HAP-1 (cell line): ENCODE data around the gene SWAP70.

Experiments used
- DNase-seq, 2 experiments: peaks; one replicate each; pipeline ENCODE4 v3.0.0-alpha.2; 2016 to 2020; ENCODE audit warnings: low spot score in 2 of 2
- H3K27me3 ChIP-seq: fragments of 250-450 bp; sonication (Bioruptor Pico); 2 replicates; pipeline ENCODE4 v1.5.1; 2020; ENCODE audit warnings: low read depth, mild to moderate bottlenecking, moderate library complexity
- H3K36me3 ChIP-seq: fragments of 250-450 bp; sonication (Bioruptor Pico); replicated peaks from 2 replicates; pipeline ENCODE4 v1.5.1; 2020; ENCODE audit warnings: mild to moderate bottlenecking
- H3K4me1 ChIP-seq: fragments of 250-450 bp; sonication (Bioruptor Pico); 2 replicates; pipeline ENCODE4 v1.5.1; 2020; ENCODE audit warnings: mild to moderate bottlenecking
- H3K4me3 ChIP-seq: fragments of 250-450 bp; sonication (Bioruptor Pico); 2 replicates; pipeline ENCODE4 v1.5.1; 2020; ENCODE audit warnings: mild to moderate bottlenecking, moderate library complexity
- H3K9me3 ChIP-seq: fragments of 250-450 bp; sonication (Bioruptor Pico); 2 replicates; pipeline ENCODE4 v1.5.1; 2020; ENCODE audit warnings: mild to moderate bottlenecking, moderate library complexity
- in situ Hi-C: fragments of 300-500 bp; cut with MboI; formaldehyde crosslinking; loops from 3 replicates; pipeline ENCODE4 v1.14.3; 2020; ENCODE audit warnings: low sequenced_read_pairs, inconsistent platforms, mixed read lengths

Gene SWAP70

GRCh38 chr11:9629064-9629463, 34.8 kb upstream of the SWAP70 start:
- no peak for DNase-seq
- peaks cover 9% of the 10 kb centered on the region for H3K4me1 ChIP-seq
- H3K4me3 ChIP-seq = no peak overlapping the region
- H3K9me3 ChIP-seq = no peaks in the 10 kb centered on the region
- H3K27me3 ChIP-seq = no peaks in the 10 kb centered on the region
- no peaks in the 10 kb centered on the region for H3K36me3 ChIP-seq
- in situ Hi-C loops = no loop called here

- in situ Hi-C loops = no loop called here
- no peaks in the 10 kb centered on the region for H3K27me3 ChIP-seq
- H3K9me3 ChIP-seq = no peaks in the 10 kb centered on the region
- H3K4me3 ChIP-seq = no peak overlapping the region
- H3K4me1 ChIP-seq = no peaks in the 10 kb centered on the region
- H3K36me3 ChIP-seq = no peaks in the 10 kb centered on the region
- DNase-seq = no peak
These were observed 30.2 kb upstream of the SWAP70 start for GRCh38 chr11:9633679-9634078.

GRCh38 chr11:9636691-9637090, 27.2 kb upstream of the SWAP70 start:
- in situ Hi-C loops = no loop called here
- no peaks in the 10 kb centered on the region for H3K4me1 ChIP-seq
- no peaks in the 10 kb centered on the region for H3K27me3 ChIP-seq
- no peak for DNase-seq
- no peak overlapping the region for H3K4me3 ChIP-seq
- no peaks in the 10 kb centered on the region for H3K36me3 ChIP-seq
- H3K9me3 ChIP-seq = no peaks in the 10 kb centered on the region

- Histone ChIP-seq H3K4me3 (no peak overlapping the region), H3K36me3 (no peaks in the 10 kb centered on the region), H3K4me1 (no peaks in the 10 kb centered on the region), H3K27me3 (no peaks in the 10 kb centered on the region), H3K9me3 (no peaks in the 10 kb centered on the region)
- in situ Hi-C loops = no loop called here
- DNase-seq = no peak
These were observed 24.8 kb upstream of the SWAP70 start for GRCh38 chr11:9639099-9639498.

GRCh38 chr11:9639985-9640384, 23.9 kb upstream of the SWAP70 start:
- DNase-seq = no peak
- Histone ChIP-seq H3K4me3 (no peak overlapping the region), H3K9me3 (no peaks in the 10 kb centered on the region), H3K27me3 (no peaks in the 10 kb centered on the region), H3K4me1 (no peaks in the 10 kb centered on the region), H3K36me3 (no peaks in the 10 kb centered on the region)
- in situ Hi-C loops = no loop called here

GRCh38 chr11:9642894-9643293, 21.0 kb upstream of the SWAP70 start:
- in situ Hi-C loops = no loop called here
- DNase-seq = no peak
- no peaks in the 10 kb centered on the region for H3K27me3 ChIP-seq
- H3K36me3 ChIP-seq = no peaks in the 10 kb centered on the region
- no peak overlapping the region for H3K4me3 ChIP-seq
- no peaks in the 10 kb centered on the region for H3K4me1 ChIP-seq
- peaks cover 3% of the 10 kb centered on the region; the same call in 1 of the 2 replicates for H3K9me3 ChIP-seq

GRCh38 chr11:9643751-9644150, 20.1 kb upstream of the SWAP70 start:
- H3K4me1 ChIP-seq = no peaks in the 10 kb centered on the region
- no peaks in the 10 kb centered on the region for H3K27me3 ChIP-seq
- in situ Hi-C loops = no loop called here
- no peak overlapping the region for H3K4me3 ChIP-seq
- DNase-seq = no peak
- peaks cover 3% of the 10 kb centered on the region; the same call in 1 of the 2 replicates for H3K9me3 ChIP-seq
- no peaks in the 10 kb centered on the region for H3K36me3 ChIP-seq

- Histone ChIP-seq H3K4me3 (no peak overlapping the region), H3K4me1 (no peaks in the 10 kb centered on the region), H3K36me3 (no peaks in the 10 kb centered on the region), H3K27me3 (no peaks in the 10 kb centered on the region), H3K9me3 (peaks cover 5% of the 10 kb centered on the region; the same call in 1 of the 2 replicates)
- no peak for DNase-seq
- in situ Hi-C loops = no loop called here
These were observed 18.0 kb upstream of the SWAP70 start for GRCh38 chr11:9645881-9646280.

GRCh38 chr11:9646324-9646723, 17.6 kb upstream of the SWAP70 start:
- H3K36me3 ChIP-seq = no peaks in the 10 kb centered on the region
- H3K4me3 ChIP-seq = no peak overlapping the region
- H3K4me1 ChIP-seq = no peaks in the 10 kb centered on the region
- in situ Hi-C loops = no loop called here
- peaks cover 5% of the 10 kb centered on the region; the same call in 1 of the 2 replicates for H3K9me3 ChIP-seq
- DNase-seq = no peak
- H3K27me3 ChIP-seq = no peaks in the 10 kb centered on the region

GRCh38 chr11:9651481-9651880, 12.4 kb upstream of the SWAP70 start:
- H3K4me1 ChIP-seq = no peaks in the 10 kb centered on the region
- no peaks in the 10 kb centered on the region for H3K36me3 ChIP-seq
- no peak overlapping the region for H3K4me3 ChIP-seq
- no peaks in the 10 kb centered on the region for H3K27me3 ChIP-seq
- in situ Hi-C loops = no loop called here
- no peak for DNase-seq
- H3K9me3 ChIP-seq = peaks cover 12% of the 10 kb centered on the region

- in situ Hi-C loops = no loop called here
These were observed 11.8 kb upstream of the SWAP70 start for GRCh38 chr11:9651899-9652748.

GRCh38 chr11:9653871-9654270, 10.0 kb upstream of the SWAP70 start:
- DNase-seq = no peak
- H3K9me3 ChIP-seq = peaks cover 10% of the 10 kb centered on the region
- H3K27me3 ChIP-seq = no peaks in the 10 kb centered on the region
- H3K4me3 ChIP-seq = no peak overlapping the region
- no peaks in the 10 kb centered on the region for H3K36me3 ChIP-seq
- H3K4me1 ChIP-seq = no peaks in the 10 kb centered on the region
- in situ Hi-C loops = no loop called here

More at GRCh38 chr11:9651899-9652748, 11.8 kb upstream of the SWAP70 start:
- no peaks in the 10 kb centered on the region for H3K27me3 ChIP-seq
- no peak overlapping the region for H3K4me3 ChIP-seq
- DNase-seq = no peak
- H3K4me1 ChIP-seq = no peaks in the 10 kb centered on the region
- H3K9me3 ChIP-seq = peaks cover 13% of the 10 kb centered on the region
- H3K36me3 ChIP-seq = no peaks in the 10 kb centered on the region

GRCh38 chr11:9656864-9657263, 7.0 kb upstream of the SWAP70 start:
- H3K4me3 ChIP-seq = no peak overlapping the region
- no peak for DNase-seq
- H3K27me3 ChIP-seq = no peaks in the 10 kb centered on the region
- in situ Hi-C loops = no loop called here
- no peaks in the 10 kb centered on the region for H3K4me1 ChIP-seq
- H3K9me3 ChIP-seq = peaks cover 8% of the 10 kb centered on the region; the same call in 1 of the 2 replicates
- no peaks in the 10 kb centered on the region for H3K36me3 ChIP-seq

GRCh38 chr11:9657531-9657930, 6.3 kb upstream of the SWAP70 start:
- Histone ChIP-seq H3K4me3 (no peak overlapping the region), H3K4me1 (no peaks in the 10 kb centered on the region), H3K27me3 (no peaks in the 10 kb centered on the region), H3K9me3 (peaks cover 8% of the 10 kb centered on the region; the same call in 1 of the 2 replicates), H3K36me3 (no peaks in the 10 kb centered on the region)
- no peak for DNase-seq
- in situ Hi-C loops = no loop called here
